M059J (cell line): ENCODE measurements around the gene PSMC3IP. TPM values are rescaled to one million over a fixed set of nuclear protein-coding genes. Genes with fewer than 3 reads are reported as not detected.
A peak's percentile ranks its signal among the peaks of the same experiment; 100 is the strongest.

Experiments used
- DNase-seq: peaks from one replicate; pipeline ENCODE4 v3.0.0-alpha.2; 2012; ENCODE audit warnings: low read depth
- total RNA-seq: library from RNA; depleted of rRNA; stranded (reverse); fragments of >200 nt; shearing (Covaris generic); gene quantifications from 2 replicates; pipeline ENCODE4 v1.2.3, GENCODE V29; 2014

PSMC3IP gene
- total RNA-seq, 1 experiment from 2014 or later: 23.2 TPM

- no peak for DNase-seq
Observed at GRCh38 chr17:42585353-42585752, 7.8 kb upstream of the PSMC3IP start.

GRCh38 chr17:42584880-42585279 lies 7.4 kb upstream of the PSMC3IP start:
- DNase-seq: no peak

GRCh38 chr17:42581744-42582270 lies 4.3 kb upstream of the PSMC3IP start:
- DNase-seq: no peak

- DNase-seq: no peak
Observed at GRCh38 chr17:42579794-42580551, 2.4 kb upstream of the PSMC3IP start.

GRCh38 chr17:42578282-42578869 lies 847 bp upstream of the PSMC3IP start:
- DNase-seq: peak; percentile 71

- no peak for DNase-seq
Observed at GRCh38 chr17:42577140-42577531, 393 bp downstream of the PSMC3IP start.

GRCh38 chr17:42574463-42574862 lies 3.1 kb downstream of the PSMC3IP start:
- DNase-seq: no peak

- DNase-seq: no peak
Observed at GRCh38 chr17:42573095-42573494, 4.4 kb downstream of the PSMC3IP start.

- DNase-seq: no peak
Observed at GRCh38 chr17:42571435-42572225, 5.9 kb downstream of the PSMC3IP start.

GRCh38 chr17:42568341-42569111 lies 9.0 kb downstream of the PSMC3IP start:
- DNase-seq: no peak

- DNase-seq: peak; percentile 81
Observed at GRCh38 chr17:42566883-42567573, 10.5 kb downstream of the PSMC3IP start, which contains the start of gene MLX. TSS of gene MLX (plus strand) at chr17:42567100. CDS start at chr17:42567125, 25 bp downstream.

- DNase-seq: no peak
Observed at GRCh38 chr17:42566215-42566882, 11.2 kb downstream of the PSMC3IP start.

- DNase-seq: no peak
Observed at GRCh38 chr17:42565523-42566214, 11.9 kb downstream of the PSMC3IP start.

- DNase-seq: no peak
Observed at GRCh38 chr17:42564815-42565522, 12.6 kb downstream of the PSMC3IP start.

GRCh38 chr17:42563950-42564349 lies 13.6 kb downstream of the PSMC3IP start:
- no peak for DNase-seq

- DNase-seq: peak; percentile 88
Observed at GRCh38 chr17:42563543-42563942, 14.0 kb downstream of the PSMC3IP start.

GRCh38 chr17:42563143-42563509 lies 14.4 kb downstream of the PSMC3IP start:
- DNase-seq: no peak

GRCh38 chr17:42562388-42563142 lies 15.0 kb downstream of the PSMC3IP start:
- DNase-seq: peak; percentile 50
